Endothelial cell of umbilical vein (primary cell): ENCODE results near the gene IL22.

Experiments
- EZH2 ChIP-seq: IDR thresholded peaks from 2 replicates; pipeline ENCODE4 v1.6.1; 2012; ENCODE audit warnings: borderline replicate concordance, low read depth, mild to moderate bottlenecking, moderate library complexity, low read length, inconsistent platforms; ENCODE audit not compliant: severe bottlenecking
- FOS ChIP-seq: IDR thresholded peaks from 2 replicates; pipeline ENCODE4 v1.6.1; 2011; ENCODE audit warnings: mild to moderate bottlenecking, low read length, moderate library complexity, borderline replicate concordance; ENCODE audit not compliant: insufficient read depth
- GATA2 ChIP-seq: IDR thresholded peaks from 2 replicates; pipeline ENCODE4 v1.7.0; 2011; ENCODE audit warnings: low read depth, mild to moderate bottlenecking, moderate library complexity, mixed read lengths, low read length; ENCODE audit not compliant: insufficient read length, insufficient read depth
- JUN ChIP-seq: IDR thresholded peaks from 2 replicates; pipeline ENCODE4 v1.6.1; 2011; ENCODE audit warnings: borderline replicate concordance, low read depth; ENCODE audit not compliant: insufficient read length, insufficient read depth
- MYC ChIP-seq: IDR thresholded peaks from one replicate; pipeline ENCODE4 v1.6.1; 2011; ENCODE audit warnings: mild to moderate bottlenecking, low read depth, low read length
- POLR2A ChIP-seq: IDR thresholded peaks from 2 replicates; pipeline ENCODE4 v1.6.1; 2012; ENCODE audit warnings: low read depth, mild to moderate bottlenecking, control low read depth, low read length
- POLR2AphosphoS5 ChIP-seq: IDR thresholded peaks from 2 replicates; pipeline ENCODE4 v1.6.1; 2012; ENCODE audit warnings: low read depth, mild to moderate bottlenecking, control low read depth, low read length, moderate library complexity; ENCODE audit not compliant: insufficient read depth
- TF ChIP-seq, protein P1 (sequence below), 2 donors: IDR thresholded peaks; 1 replicate in 1 of 2; 2 replicates in 1 of 2; pipeline ENCODE4 v1.5.1; 2011; ENCODE audit warnings: low read length in 2 of 2, mild to moderate bottlenecking in 2 of 2, moderate library complexity in 2 of 2, control low read depth in 1 of 2, inconsistent platforms in 1 of 2, low read depth in 1 of 2; ENCODE audit not compliant: insufficient read depth in 1 of 2; ENCODE audit errors: extremely low read depth in 1 of 2
- TF ChIP-seq, protein P2 (sequence below): IDR thresholded peaks from 2 replicates; pipeline ENCODE4 v1.6.1; 2011; ENCODE audit not compliant: insufficient read depth, insufficient read length

DNA sequence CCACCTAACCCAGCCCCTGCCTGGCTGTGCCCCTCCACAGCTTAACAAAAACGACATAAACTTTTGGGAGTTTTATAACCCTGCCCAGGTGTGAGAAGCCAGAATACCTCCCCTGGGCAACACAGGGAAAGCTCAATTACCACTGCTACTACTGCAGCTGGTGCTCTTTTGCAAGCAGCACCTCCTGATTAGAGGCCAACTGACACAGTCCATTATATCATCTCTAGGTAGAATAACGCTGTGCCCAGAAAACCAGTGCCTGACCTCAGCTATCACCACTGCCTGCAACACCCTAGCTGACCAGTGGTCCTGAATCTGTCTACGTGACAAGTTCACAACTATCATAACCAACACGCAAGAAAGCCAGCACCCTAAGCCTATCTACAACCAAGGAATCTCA lies 44.5 kb upstream of the IL22 start:
- TF ChIP-seq POLR2AphosphoS5 (no peak), POLR2A (no peak), JUN (no peak), FOS (no peak), EZH2 (no peak), MYC (no peak), GATA2 (no peak)
- TF ChIP-seq, protein P1, sequence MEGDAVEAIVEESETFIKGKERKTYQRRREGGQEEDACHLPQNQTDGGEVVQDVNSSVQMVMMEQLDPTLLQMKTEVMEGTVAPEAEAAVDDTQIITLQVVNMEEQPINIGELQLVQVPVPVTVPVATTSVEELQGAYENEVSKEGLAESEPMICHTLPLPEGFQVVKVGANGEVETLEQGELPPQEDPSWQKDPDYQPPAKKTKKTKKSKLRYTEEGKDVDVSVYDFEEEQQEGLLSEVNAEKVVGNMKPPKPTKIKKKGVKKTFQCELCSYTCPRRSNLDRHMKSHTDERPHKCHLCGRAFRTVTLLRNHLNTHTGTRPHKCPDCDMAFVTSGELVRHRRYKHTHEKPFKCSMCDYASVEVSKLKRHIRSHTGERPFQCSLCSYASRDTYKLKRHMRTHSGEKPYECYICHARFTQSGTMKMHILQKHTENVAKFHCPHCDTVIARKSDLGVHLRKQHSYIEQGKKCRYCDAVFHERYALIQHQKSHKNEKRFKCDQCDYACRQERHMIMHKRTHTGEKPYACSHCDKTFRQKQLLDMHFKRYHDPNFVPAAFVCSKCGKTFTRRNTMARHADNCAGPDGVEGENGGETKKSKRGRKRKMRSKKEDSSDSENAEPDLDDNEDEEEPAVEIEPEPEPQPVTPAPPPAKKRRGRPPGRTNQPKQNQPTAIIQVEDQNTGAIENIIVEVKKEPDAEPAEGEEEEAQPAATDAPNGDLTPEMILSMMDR (IDR thresholded peaks at IDR 0.05; ENCODE audit: extremely low read depth in 1 of 2, insufficient read depth in 1 of 2, low read depth in 1 of 2, low read length in 2 of 2): no peak
- TF ChIP-seq, protein P2, sequence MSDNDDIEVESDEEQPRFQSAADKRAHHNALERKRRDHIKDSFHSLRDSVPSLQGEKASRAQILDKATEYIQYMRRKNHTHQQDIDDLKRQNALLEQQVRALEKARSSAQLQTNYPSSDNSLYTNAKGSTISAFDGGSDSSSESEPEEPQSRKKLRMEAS: no peak
